Kidney (tissue), 14 donors: ENCODE measurements around the gene ATP6V1D. TPM values are rescaled to one million over a fixed set of nuclear protein-coding genes. Genes with fewer than 3 reads are reported as not detected.
"Not testable (repeated sequence)": the region's sequence is repeated elsewhere in the genome, so short reads cannot be mapped to it uniquely, and the experiment has no call there.

ENCODE experiments used
- DNase-seq, 5 donors: peaks; one replicate each; pipeline ENCODE4 v3.0.0-alpha.2; 2013 to 2020
- FAIRE-seq: peaks from 2 replicates; lab custom pipeline; 2012; peaks lifted over from hg19 to GRCh38; lab: Jason Lieb, UNC
- H3K27ac ChIP-seq, 2 donors: one replicate each; pipeline ENCODE4 v1.7.0; 2013; ENCODE audit warnings: low read depth in 2 of 2, low read length in 2 of 2, inconsistent platforms in 1 of 2
- H3K27me3 ChIP-seq: one replicate; pipeline ENCODE4 v1.7.1; 2013; ENCODE audit warnings: low read length, inconsistent platforms; ENCODE audit not compliant: control insufficient read depth, insufficient read depth
- H3K36me3 ChIP-seq, 3 donors: one replicate each; pipeline versions ENCODE4 v1.7.0 to v1.7.1; 2013; ENCODE audit warnings: low read length in 3 of 3, control low read depth in 1 of 3, inconsistent platforms in 1 of 3; ENCODE audit not compliant: insufficient read depth in 3 of 3, control insufficient read depth in 2 of 3
- H3K4me1 ChIP-seq, 3 donors: one replicate each; pipeline versions ENCODE4 v1.7.0 to v1.7.1; 2013; ENCODE audit warnings: low read length in 3 of 3, inconsistent platforms in 1 of 3, low read depth in 1 of 3; ENCODE audit not compliant: control insufficient read depth in 2 of 3, insufficient read depth in 2 of 3
- H3K4me3 ChIP-seq, 3 donors: one replicate each; pipeline versions ENCODE4 v1.7.0 to v1.8.1; 2013; ENCODE audit warnings: low read length in 3 of 3, control low read depth in 1 of 3, inconsistent platforms in 1 of 3
- H3K9ac ChIP-seq, 3 donors: one replicate each; pipeline versions ENCODE4 v1.7.0 to v1.7.1; 2013; ENCODE audit warnings: low read length in 3 of 3, control low read depth in 1 of 3, inconsistent platforms in 1 of 3
- H3K9me3 ChIP-seq, 3 donors: one replicate each; pipeline versions ENCODE4 v1.7.0 to v1.7.1; 2013; ENCODE audit warnings: low read length in 3 of 3, control low read depth in 1 of 3, inconsistent platforms in 1 of 3; ENCODE audit not compliant: control insufficient read depth in 2 of 3, insufficient read depth in 1 of 3
- intact Hi-C: fragments of 100-400 bp; cut with DNase I; formaldehyde crosslinking; loops from one replicate; pipeline ENCODE4 v1.11.1; 2022
- polyA plus RNA-seq: library from polyadenylated mRNA; stranded (reverse); fragments of 350-450 nt; fragmentation: Illumina TruSeq; extraction: RNeasy Lipid Tissue Mini Kit (QIAGEN cat#74804); gene quantifications from one replicate; pipeline ENCODE4 v1.2.3, GENCODE V29; 2014; ENCODE audit warnings: low read depth, low replicate concordance; ENCODE audit not compliant: insufficient read depth
- total RNA-seq: library from RNA; stranded (reverse); fragmentation: NEBNext Ultra II Directional; extraction: Animal tissue kit (Norgen Biotek cat#: 25700); gene quantifications from one replicate; pipeline ENCODE4 v1.2.1, GENCODE V29; 2021
- TF ChIP-seq, protein P1 (sequence below): IDR thresholded peaks from 3 replicates; pipeline ENCODE4 v1.5.1; 2012; ENCODE audit warnings: mild to moderate bottlenecking, moderate library complexity, borderline replicate concordance; ENCODE audit not compliant: insufficient read depth; ENCODE audit errors: extremely low read depth
- donor health status: control.
- donor health status: control.
- donor health status: control.
- donor health status: control.
- donor health status: control.
- donor health status: DM: yes; HTN: yes; CAD: no.
- donor health status: Normal renal cell carcinoma (clear cell type).

Gene ATP6V1D
- total and polyA plus RNA-seq, 2 donors from 2014 or later, result 91.5 to 200 TPM

DNA sequence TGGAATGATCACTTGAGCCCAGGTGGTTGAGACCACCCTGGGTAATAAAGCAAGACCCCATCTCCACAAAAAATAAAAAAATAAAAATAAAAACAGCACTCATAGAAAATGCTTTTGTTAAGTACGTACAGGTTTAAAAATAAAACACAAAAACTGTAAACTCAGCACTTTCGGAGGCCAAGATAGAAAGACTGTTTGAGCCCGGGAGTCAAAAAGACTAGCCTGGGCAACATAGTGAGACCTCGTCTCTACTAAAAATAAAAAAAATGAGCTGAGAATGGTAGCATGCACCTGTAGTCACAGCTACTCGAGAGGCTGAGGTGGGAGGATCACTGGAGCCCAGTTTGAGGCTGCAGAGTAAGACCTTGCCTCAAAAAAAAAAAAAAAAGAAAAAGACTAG is 7.5 kb downstream of the ATP6V1D start:
- DNase-seq (no peak), FAIRE-seq (no peak)
- H3K27me3 ChIP-seq, result no peaks in the 10 kb centered on the region
- no peaks in the 10 kb centered on the region for H3K9me3 ChIP-seq
- H3K4me3 ChIP-seq, result no peak overlapping the region
- no peak overlapping the region for H3K9ac ChIP-seq
- no peak overlapping the region for H3K27ac ChIP-seq
- intact Hi-C loops, result no loop called here
- TF ChIP-seq, protein P1, sequence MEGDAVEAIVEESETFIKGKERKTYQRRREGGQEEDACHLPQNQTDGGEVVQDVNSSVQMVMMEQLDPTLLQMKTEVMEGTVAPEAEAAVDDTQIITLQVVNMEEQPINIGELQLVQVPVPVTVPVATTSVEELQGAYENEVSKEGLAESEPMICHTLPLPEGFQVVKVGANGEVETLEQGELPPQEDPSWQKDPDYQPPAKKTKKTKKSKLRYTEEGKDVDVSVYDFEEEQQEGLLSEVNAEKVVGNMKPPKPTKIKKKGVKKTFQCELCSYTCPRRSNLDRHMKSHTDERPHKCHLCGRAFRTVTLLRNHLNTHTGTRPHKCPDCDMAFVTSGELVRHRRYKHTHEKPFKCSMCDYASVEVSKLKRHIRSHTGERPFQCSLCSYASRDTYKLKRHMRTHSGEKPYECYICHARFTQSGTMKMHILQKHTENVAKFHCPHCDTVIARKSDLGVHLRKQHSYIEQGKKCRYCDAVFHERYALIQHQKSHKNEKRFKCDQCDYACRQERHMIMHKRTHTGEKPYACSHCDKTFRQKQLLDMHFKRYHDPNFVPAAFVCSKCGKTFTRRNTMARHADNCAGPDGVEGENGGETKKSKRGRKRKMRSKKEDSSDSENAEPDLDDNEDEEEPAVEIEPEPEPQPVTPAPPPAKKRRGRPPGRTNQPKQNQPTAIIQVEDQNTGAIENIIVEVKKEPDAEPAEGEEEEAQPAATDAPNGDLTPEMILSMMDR, result no peak
- peaks cover 0 to 1% (median 0%) of the 10 kb centered on the region in 3 donors for H3K4me1 ChIP-seq
- H3K36me3 ChIP-seq, result peaks cover 6 to 27% (median 9%) of the 10 kb centered on the region in 3 donors

DNA sequence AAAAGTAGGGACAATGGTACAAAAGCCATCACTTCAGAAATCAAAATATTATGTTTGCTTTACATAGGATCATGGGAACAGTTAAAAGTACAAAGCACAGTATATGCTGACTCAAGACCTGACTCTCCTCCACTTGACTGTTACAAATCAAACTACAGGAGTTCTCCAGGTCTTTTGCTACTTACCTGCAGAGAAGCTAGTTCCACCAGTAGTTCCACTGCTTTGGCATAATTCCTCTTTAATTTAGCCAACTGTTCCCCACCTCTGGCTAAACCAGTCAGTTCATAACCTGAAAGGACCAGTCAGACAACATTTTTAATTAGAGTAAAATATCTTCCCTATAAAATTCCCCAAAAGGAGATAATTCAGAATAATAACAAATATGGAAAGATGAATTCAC is 14.0 kb downstream of the ATP6V1D start:
- no peak for FAIRE-seq
- Histone ChIP-seq H3K9me3 (no peaks in the 10 kb centered on the region), H3K27me3 (no peaks in the 10 kb centered on the region), H3K36me3 (peaks cover 10 to 43% (median 27%) of the 10 kb centered on the region in 3 donors), H3K9ac (no peak overlapping the region), H3K27ac (no peak overlapping the region), H3K4me3 (no peak overlapping the region), H3K4me1 (no peaks in the 10 kb centered on the region)
- DNase-seq, result no peak
- TF ChIP-seq, protein P1, result no peak
- intact Hi-C loops, result no loop called here

DNA sequence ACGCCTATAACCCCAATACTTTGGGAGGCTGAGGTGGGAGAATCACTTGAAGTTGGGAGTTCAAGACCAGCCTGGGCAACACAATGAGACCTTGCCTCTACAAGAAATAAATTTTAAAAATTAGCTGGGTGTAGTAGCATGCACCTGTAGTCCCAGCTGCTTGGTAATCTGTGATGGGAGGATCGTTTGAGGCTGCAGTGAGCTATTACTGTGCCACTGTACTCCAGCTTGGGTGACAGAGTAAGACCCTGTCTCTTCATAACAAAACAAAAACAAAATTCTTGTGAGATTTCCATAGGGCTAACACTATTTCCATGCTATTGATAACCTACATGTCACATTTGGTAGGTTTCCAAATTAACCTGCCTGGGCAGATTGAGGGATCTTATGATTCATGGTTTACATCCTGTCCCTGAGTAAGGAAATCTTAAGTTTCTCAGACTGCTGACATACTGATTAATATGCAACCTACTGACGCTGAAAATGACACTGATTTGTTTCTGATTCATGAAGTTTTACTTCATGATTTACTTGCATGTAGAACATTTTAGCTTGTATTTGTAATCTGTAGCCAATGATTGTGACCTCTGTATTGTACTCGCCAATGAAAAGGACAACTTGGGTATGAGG is 15.9 kb downstream of the ATP6V1D start:
- Histone ChIP-seq H3K4me3 (no peak overlapping the region), H3K9me3 (no peaks in the 10 kb centered on the region), H3K27ac (no peak overlapping the region), H3K4me1 (no peaks in the 10 kb centered on the region), H3K9ac (no peak overlapping the region), H3K27me3 (no peaks in the 10 kb centered on the region), H3K36me3 (peaks cover 6 to 29% (median 20%) of the 10 kb centered on the region in 3 donors)
- TF ChIP-seq, protein P1, result no peak
- intact Hi-C loops, result no loop called here
- DNase-seq, result no peak
- FAIRE-seq, result no peak

DNA sequence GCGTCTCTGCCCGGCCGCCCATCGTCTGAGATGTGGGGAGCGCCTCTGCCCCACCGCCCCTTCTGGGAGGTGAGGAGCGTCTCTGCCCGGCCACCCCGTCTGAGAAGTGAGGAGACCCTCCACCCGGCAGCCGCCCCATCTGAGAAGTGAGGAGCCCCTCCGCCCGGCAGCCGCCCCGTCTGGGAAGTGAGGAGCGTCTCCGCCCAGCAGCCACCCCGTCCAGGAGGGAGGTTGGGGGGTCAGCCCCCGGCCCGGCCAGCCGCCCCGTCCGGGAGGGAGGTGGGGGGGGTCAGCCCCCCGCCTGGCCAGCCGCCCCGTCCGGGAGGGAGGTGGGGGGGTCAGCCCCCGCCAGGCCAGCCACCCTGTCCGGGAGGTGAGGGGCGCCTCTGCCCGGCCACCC is 18.4 kb downstream of the ATP6V1D start:
- H3K4me1 ChIP-seq, H3K27me3 ChIP-seq, H3K9me3 ChIP-seq, intact Hi-C loops, H3K9ac ChIP-seq, H3K4me3 ChIP-seq, H3K27ac ChIP-seq, FAIRE-seq, DNase-seq: not testable (repeated sequence)
- H3K36me3 ChIP-seq, result peaks cover 6 to 36% (median 27%) of the 10 kb centered on the region in 3 donors
